WTC11 (cell line): ENCODE data around the gene STAM2.

Source experiments
- CBFB ChIP-seq: sonication (generic); formaldehyde crosslinking; IDR thresholded peaks from 2 replicates; pipeline ENCODE4 v1.8.1; 2022; ENCODE audit warnings: mild to moderate bottlenecking, low read depth, missing genetic modification reagents
- FOXJ3 ChIP-seq: sonication (generic); formaldehyde crosslinking; IDR thresholded peaks from 2 replicates; pipeline ENCODE4 v1.9.0; 2021; ENCODE audit warnings: missing genetic modification reagents, mild to moderate bottlenecking, borderline replicate concordance
- RORB ChIP-seq: fragments of 250-450 bp; sonication (Bioruptor Pico); IDR thresholded peaks from 2 replicates; pipeline ENCODE4 v1.9.0; 2021; ENCODE audit warnings: mild to moderate bottlenecking
- TCF7 ChIP-seq: sonication (generic); formaldehyde crosslinking; IDR thresholded peaks from 2 replicates; pipeline ENCODE4 v1.8.0; 2022; ENCODE audit warnings: mild to moderate bottlenecking, low read depth, missing genetic modification reagents, moderate library complexity
- ZNF219 ChIP-seq: sonication (generic); formaldehyde crosslinking; IDR thresholded peaks from 2 replicates; pipeline ENCODE4 v1.8.0; 2023; ENCODE audit warnings: missing genetic modification reagents, mild to moderate bottlenecking, borderline replicate concordance
- TF ChIP-seq, protein P1 (sequence below): fragments of 200-600 bp; IDR thresholded peaks from 2 replicates; pipeline ENCODE4 v1.8.0; 2022; ENCODE audit warnings: antibody characterized with exemption
- TF ChIP-seq, protein P2 (sequence below): sonication (generic); formaldehyde crosslinking; IDR thresholded peaks from 2 replicates; pipeline ENCODE4 v1.8.0; 2023; ENCODE audit warnings: missing genetic modification reagents
- TF ChIP-seq, protein P3 (sequence below): sonication (generic); formaldehyde crosslinking; conservative IDR thresholded peaks from 2 replicates; pipeline ENCODE4 v1.8.1; 2022; ENCODE audit warnings: mild to moderate bottlenecking, missing genetic modification reagents

DNA sequence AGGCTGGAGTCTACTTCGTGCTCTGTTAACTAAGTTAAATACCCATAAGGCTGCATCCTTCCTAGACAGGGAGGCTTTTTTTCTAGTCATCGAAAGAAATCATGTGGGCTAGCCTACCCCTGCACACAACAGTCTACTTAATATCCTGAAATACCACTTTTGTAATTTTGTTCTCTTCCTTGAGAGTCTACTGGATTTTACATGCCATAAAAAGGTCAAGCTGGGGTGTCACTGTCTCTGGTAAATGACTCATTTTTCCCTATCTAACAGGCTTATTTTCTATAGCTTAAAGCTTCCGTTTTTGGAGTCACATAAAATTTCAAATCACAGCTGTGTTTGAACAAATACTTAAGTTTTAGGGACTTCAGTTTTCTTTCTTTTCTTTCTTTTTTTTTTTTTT is 10.7 kb upstream of the STAM2 start:
- TF ChIP-seq, protein P1, sequence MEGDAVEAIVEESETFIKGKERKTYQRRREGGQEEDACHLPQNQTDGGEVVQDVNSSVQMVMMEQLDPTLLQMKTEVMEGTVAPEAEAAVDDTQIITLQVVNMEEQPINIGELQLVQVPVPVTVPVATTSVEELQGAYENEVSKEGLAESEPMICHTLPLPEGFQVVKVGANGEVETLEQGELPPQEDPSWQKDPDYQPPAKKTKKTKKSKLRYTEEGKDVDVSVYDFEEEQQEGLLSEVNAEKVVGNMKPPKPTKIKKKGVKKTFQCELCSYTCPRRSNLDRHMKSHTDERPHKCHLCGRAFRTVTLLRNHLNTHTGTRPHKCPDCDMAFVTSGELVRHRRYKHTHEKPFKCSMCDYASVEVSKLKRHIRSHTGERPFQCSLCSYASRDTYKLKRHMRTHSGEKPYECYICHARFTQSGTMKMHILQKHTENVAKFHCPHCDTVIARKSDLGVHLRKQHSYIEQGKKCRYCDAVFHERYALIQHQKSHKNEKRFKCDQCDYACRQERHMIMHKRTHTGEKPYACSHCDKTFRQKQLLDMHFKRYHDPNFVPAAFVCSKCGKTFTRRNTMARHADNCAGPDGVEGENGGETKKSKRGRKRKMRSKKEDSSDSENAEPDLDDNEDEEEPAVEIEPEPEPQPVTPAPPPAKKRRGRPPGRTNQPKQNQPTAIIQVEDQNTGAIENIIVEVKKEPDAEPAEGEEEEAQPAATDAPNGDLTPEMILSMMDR: no peak
- TF ChIP-seq RORB (CRISPR knock-in tag) (no peak), FOXJ3 (CRISPR knock-in tag) (no peak), ZNF219 (CRISPR knock-in tag) (no peak), TCF7 (no peak), CBFB (CRISPR knock-in tag) (no peak)
- TF ChIP-seq, protein P2, sequence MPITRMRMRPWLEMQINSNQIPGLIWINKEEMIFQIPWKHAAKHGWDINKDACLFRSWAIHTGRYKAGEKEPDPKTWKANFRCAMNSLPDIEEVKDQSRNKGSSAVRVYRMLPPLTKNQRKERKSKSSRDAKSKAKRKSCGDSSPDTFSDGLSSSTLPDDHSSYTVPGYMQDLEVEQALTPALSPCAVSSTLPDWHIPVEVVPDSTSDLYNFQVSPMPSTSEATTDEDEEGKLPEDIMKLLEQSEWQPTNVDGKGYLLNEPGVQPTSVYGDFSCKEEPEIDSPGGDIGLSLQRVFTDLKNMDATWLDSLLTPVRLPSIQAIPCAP: no peak
- TF ChIP-seq, protein P3, sequence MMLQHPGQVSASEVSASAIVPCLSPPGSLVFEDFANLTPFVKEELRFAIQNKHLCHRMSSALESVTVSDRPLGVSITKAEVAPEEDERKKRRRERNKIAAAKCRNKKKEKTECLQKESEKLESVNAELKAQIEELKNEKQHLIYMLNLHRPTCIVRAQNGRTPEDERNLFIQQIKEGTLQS (CRISPR knock-in tag): no peak
